Ecto neural progenitor cell (in vitro differentiated cells): ENCODE data around the gene PRM1.

Source experiments
- DNase-seq: peaks from one replicate; pipeline ENCODE4 v3.0.0-alpha.2; 2018; ENCODE audit warnings: low spot score

PRM1 gene

GRCh38 chr16:11236461-11237254 lies 44.5 kb downstream of the PRM1 start:
- DNase-seq, result no peak

- DNase-seq, result no peak
These were observed 45.5 kb downstream of the PRM1 start for GRCh38 chr16:11235703-11235991.

GRCh38 chr16:11234884-11235702 lies 46.0 kb downstream of the PRM1 start:
- no peak for DNase-seq

- no peak for DNase-seq
These were observed 47.3 kb downstream of the PRM1 start for GRCh38 chr16:11233727-11234376.

- DNase-seq, result no peak
These were observed 48.0 kb downstream of the PRM1 start for GRCh38 chr16:11232852-11233726.

- no peak for DNase-seq
These were observed 48.8 kb downstream of the PRM1 start for GRCh38 chr16:11232302-11232851.

- DNase-seq, result no peak
These were observed 49.7 kb downstream of the PRM1 start for GRCh38 chr16:11231367-11231970.
